Stimulated activated CD8-positive, alpha-beta memory T cell treated with anti-CD3 and anti-CD28 coated beads, Interleukin-7, amount 100 ng/mL, for 24 hours (primary cell): ENCODE data around the gene TUBB4B.
"Not testable (repeated sequence)": the region's sequence is repeated elsewhere in the genome, so short reads cannot be mapped to it uniquely, and the experiment has no call there.

Experiments used
- DNase-seq: peaks from one replicate; pipeline ENCODE4 v3.0.0-alpha.2; 2020; ENCODE audit warnings: low read depth

The TUBB4B gene

GRCh38 chr9:137252555-137253506 lies 11.7 kb downstream of the TUBB4B start:
- no peak for DNase-seq

- DNase-seq = no peak
Measured at GRCh38 chr9:137253717-137254623, 12.9 kb downstream of the TUBB4B start.

GRCh38 chr9:137254624-137255447 lies 13.7 kb downstream of the TUBB4B start, which contains the start of gene NELFB:
Gene NELFB, plus strand, starts transcription at chr9:137255327.
- peak; percentile 95 for DNase-seq

GRCh38 chr9:137255448-137256114 lies 14.5 kb downstream of the TUBB4B start:
- DNase-seq = no peak

- DNase-seq = no peak
Measured at GRCh38 chr9:137256362-137256761, 15.3 kb downstream of the TUBB4B start.

DNA sequence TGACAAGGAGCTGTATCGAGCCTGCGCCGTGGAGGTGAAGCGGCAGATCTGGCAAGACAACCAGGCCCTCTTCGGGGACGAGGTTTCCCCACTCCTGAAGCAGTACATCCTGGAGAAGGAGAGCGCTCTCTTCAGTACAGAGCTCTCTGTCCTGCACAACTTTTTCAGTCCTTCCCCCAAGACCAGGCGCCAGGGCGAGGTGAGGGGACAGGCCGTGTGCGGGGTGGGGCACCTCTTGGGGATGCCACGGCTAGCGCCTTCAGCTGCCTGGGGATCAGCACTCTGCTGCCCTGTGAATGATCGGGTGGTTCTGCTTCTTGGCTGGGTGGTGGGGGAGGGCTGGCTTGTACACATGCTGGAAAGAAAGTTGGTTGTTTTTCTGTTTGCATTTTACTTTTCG lies 15.8 kb downstream of the TUBB4B start:
- no peak for DNase-seq

- DNase-seq = not testable (repeated sequence)
Measured at GRCh38 chr9:137262173-137262908, 21.3 kb downstream of the TUBB4B start.

DNA sequence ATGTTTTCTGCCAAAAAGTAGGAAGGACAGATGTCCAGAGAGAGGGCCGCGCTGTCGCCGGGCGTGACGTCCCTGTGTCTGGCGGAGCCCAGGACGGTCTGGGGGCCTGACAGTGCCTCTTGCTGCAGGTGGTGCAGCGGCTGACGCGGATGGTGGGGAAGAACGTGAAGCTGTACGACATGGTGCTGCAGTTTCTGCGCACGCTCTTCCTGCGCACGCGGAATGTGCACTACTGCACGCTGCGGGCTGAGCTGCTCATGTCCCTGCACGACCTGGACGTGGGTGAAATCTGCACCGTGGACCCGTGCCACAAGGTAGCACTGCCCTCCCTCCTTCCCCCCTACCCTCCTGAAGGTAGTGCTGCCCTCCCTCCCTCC lies 21.8 kb downstream of the TUBB4B start:
- no peak for DNase-seq

DNA sequence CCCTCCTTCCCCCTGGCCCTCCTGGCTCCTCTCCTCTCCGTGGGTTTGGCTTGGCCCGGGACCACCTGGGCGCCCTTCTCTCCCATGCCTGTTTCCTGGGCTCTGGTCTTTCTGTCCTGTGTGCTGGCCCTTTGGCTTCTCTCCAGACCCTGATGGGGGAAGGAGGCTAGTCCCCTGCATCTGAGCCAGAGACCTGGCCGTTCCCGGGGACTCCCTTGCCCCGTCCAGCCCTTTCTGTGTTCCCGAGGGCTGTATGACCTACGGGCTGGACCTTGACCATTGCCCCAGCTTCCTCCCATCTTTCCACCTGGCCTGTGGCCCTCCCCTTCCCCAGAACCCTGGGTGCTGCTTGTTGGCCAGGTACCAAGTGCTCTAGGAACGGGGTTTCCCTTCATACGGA lies 22.4 kb downstream of the TUBB4B start:
- DNase-seq = no peak

DNA sequence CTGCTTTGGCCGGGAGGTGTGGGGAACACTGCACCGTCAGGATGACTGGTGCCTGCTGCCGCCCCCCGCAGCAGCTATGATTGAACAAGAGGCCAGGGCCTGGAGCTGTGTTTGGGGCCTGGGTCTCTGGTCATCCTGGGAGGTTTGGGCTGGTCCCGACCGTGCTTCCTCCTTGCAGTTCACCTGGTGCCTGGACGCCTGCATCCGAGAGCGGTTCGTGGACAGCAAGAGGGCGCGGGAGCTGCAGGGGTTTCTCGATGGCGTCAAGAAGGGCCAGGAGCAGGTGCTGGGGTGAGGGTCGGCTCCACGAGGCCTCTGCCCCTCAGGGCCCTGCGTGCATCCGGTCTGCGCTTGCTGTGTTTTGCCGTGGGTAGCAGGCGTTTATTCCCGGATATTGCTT lies 23.0 kb downstream of the TUBB4B start:
- DNase-seq = no peak

DNA sequence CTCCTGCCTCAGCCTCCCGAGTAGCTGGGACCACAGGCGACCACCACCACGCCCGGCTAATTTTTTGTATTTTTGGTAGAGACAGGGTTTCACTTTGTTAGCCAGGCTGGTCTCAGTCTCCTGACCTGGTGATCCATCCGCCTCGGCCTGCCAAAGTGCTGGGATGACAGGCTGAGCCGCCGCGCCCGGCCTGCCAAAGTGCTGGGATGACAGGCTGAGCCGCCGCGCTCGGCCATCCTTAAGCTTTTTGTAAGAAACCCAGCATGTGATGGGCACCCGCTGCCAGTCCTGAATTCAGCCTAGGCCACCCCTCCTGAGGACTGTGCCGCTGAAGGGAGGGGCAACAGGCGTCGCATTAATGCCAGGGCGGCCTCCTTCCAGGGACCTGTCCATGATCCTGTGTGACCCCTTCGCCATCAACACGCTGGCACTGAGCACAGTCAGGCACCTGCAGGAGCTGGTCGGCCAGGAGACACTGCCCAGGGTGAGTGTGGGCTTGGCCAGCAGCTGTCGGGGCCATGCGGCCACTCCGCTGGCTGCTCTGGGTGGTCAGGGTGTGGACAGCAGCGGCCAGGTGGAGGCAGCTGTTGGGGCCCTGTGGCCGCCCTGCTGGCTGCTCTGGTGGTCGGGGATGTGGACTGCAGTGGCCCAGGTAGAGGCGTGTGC lies 24.5 kb downstream of the TUBB4B start:
- DNase-seq = no peak

- no peak for DNase-seq
Measured at GRCh38 chr9:137266162-137266527, 25.1 kb downstream of the TUBB4B start.

GRCh38 chr9:137266585-137267453 lies 25.7 kb downstream of the TUBB4B start:
- no peak for DNase-seq

DNA sequence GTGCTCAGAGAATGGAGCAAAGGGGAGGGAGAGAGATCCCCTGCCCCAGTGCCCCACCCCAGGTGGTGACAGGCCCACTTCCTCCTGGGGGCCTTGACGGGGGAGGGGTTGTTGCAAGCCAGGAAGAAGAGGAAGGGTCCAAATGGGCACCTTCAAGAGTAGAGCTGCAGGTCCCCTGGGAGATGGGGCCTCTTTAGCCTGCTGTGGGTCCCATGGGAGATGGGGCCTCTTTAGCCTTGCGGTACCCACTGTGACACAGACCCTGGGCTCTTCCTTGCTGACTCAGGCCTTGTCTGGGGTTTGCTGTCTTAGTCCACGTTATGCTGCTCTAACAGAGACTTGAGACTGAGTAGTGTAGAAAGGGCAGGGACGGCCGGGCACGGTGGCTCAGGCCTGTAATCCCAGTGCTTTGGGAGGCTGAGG lies 26.9 kb downstream of the TUBB4B start:
- no peak for DNase-seq

- no peak for DNase-seq
Measured at GRCh38 chr9:137268538-137269201, 27.6 kb downstream of the TUBB4B start.

- DNase-seq = no peak
Measured at GRCh38 chr9:137269231-137269772, 28.2 kb downstream of the TUBB4B start.

DNA sequence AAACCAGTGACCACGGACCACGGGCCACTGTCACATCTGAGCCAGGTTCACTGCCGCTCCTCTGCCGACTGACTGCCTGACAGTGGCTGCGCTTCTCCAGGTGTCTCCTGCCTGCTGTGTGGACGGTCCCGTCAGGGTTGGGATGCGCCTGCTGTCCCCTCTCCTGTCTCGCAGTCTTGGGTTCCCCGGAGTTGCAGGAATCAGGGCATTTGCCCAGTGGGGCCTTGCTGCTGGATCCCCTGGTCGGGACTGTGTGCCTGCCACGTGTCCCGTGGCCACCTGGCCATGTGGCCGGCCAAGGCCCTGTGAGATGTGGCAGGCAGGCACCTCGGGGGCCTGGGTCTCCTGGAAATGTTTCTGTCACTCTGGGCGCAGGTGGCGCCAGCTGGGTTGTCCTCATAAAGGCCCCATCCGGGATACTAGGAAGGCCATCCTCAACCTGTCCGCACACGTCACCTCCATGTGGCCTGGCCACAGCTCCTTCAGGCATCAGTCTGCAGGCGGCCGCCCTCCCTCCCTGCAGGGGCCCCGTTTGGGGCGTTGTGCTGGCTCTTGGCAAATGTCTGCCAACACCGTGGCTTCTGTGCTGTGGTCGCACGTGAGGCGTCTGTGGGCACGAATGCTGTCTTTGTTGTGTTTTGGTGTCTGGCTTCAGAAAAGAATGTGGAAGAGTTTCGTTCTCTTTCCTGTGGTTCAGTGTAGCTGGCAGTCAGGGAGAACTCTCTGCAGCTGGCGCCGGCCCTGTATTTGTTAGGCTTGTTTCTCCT lies 30.0 kb downstream of the TUBB4B start:
- DNase-seq = no peak

DNA sequence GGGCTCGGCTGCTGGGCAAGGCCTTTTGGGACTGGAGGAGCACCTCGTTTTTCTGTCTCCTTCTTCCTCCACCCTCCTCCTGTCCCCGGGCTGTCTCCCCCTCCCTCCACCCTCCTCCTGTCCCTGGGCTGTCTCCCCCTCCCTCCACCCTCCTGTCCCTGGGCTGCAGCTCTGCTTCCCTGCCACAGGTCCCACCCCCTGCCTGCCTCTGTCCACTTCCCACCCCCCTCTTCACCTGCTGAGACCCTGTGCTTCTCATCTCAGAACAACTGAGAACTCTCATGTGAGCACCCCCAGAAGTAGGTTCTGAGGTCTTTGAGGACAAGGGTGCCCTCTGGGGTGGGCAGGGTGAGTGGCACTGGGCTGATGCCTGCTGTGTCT lies 30.6 kb downstream of the TUBB4B start:
- no peak for DNase-seq
